Ishikawa (cell line): ENCODE data around the gene CINP.

Source experiments
- CEBPB ChIP-seq: IDR thresholded peaks from 2 replicates; pipeline ENCODE4 v1.6.1; 2012
- EGR1 ChIP-seq: IDR thresholded peaks from 2 replicates; pipeline ENCODE4 v1.6.1; 2012
- EP300 ChIP-seq: IDR thresholded peaks from 2 replicates; pipeline ENCODE4 v1.6.1; 2012; ENCODE audit warnings: borderline replicate concordance
- FOXM1 ChIP-seq: IDR thresholded peaks from 2 replicates; pipeline ENCODE4 v1.6.1; 2012; ENCODE audit warnings: low read depth, borderline replicate concordance
- NFIC ChIP-seq: IDR thresholded peaks from 2 replicates; pipeline ENCODE4 v1.6.1; 2012
- REST ChIP-seq: IDR thresholded peaks from 2 replicates; pipeline ENCODE4 v1.6.1; 2012; ENCODE audit warnings: low read depth, mild to moderate bottlenecking
- TAF1 ChIP-seq: IDR thresholded peaks from 2 replicates; pipeline ENCODE4 v1.6.1; 2012; ENCODE audit warnings: low read depth, mild to moderate bottlenecking
- TEAD4 ChIP-seq: IDR thresholded peaks from 2 replicates; pipeline ENCODE4 v1.6.1; 2012
- YY1 ChIP-seq: IDR thresholded peaks from 2 replicates; pipeline ENCODE4 v1.6.1; 2012; ENCODE audit warnings: low read depth
- ZBTB7A ChIP-seq: IDR thresholded peaks from 2 replicates; pipeline ENCODE4 v1.6.1; 2012; ENCODE audit warnings: low read depth
- TF ChIP-seq, protein P1 (sequence below): IDR thresholded peaks from 2 replicates; pipeline ENCODE4 v1.6.1; 2012

DNA sequence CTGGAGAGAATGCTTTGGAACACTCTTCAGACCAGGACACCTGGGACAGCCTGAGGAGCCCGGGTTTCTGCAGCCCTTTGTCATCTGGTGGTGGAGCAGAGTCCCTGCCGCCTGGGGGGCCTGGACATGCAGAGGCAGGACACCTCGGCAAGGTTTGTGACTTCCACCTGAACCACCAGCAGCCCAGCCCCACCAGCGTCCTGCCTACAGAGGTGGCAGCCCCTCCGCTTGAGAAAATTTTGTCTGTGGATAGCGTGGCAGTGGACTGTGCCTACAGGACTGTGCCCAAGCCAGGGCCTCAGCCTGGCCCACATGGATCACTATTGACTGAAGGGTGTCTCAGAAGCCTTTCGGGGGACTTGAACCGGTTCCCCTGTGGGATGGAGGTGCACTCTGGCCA, 21.1 kb downstream of the CINP start:
- TF ChIP-seq FOXM1 (no peak), EGR1 (no peak), REST (no peak), TAF1 (no peak), CEBPB (no peak), NFIC (no peak), EP300 (no peak), ZBTB7A (no peak), YY1 (no peak), TEAD4 (no peak)
- TF ChIP-seq, protein P1, sequence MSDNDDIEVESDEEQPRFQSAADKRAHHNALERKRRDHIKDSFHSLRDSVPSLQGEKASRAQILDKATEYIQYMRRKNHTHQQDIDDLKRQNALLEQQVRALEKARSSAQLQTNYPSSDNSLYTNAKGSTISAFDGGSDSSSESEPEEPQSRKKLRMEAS = no peak
